ENCODE measurements around the gene COL25A1. TPM values are rescaled to one million over a fixed set of nuclear protein-coding genes. Genes with fewer than 3 reads are reported as not detected.

The COL25A1 gene
- total and polyA plus RNA-seq, 4 donors, result 0.61 to 4.4 (median 2.1) TPM

GRCh38 chr4:109235683-109236082, 66.8 kb downstream of the COL25A1 start:
- 84% methylated on average over 1 of the region's 1 CpG for WGBS
- Histone ChIP-seq H3K4me3 (ENCODE audit: low read depth in 1 of 3, low read length in 3 of 3) (no peak overlapping the region), H3K27me3 (ENCODE audit: control insufficient read depth in 4 of 4, insufficient read depth in 4 of 4, low read length in 3 of 4) (no peaks in the 10 kb centered on the region), H3K36me3 (ENCODE audit: control insufficient read depth in 4 of 4, insufficient read depth in 3 of 4, low read depth in 1 of 4, low read length in 3 of 4) (no peaks in the 10 kb centered on the region), H3K4me1 (ENCODE audit: control insufficient read depth in 4 of 4, insufficient read depth in 4 of 4, low read length in 3 of 4) (no peaks in the 10 kb centered on the region), H3K27ac (ENCODE audit: low read depth in 1 of 2, low read length in 2 of 2) (no peak overlapping the region), H3K9ac (ENCODE audit: low read depth in 1 of 2, low read length in 2 of 2) (no peak overlapping the region), H3K9me3 (ENCODE audit: control insufficient read depth in 4 of 4, low read length in 3 of 4) (no peaks in the 10 kb centered on the region)
- DNase-seq (ENCODE audit: low spot score), result no peak
- no peak for TF ChIP-seq ZBTB33 (IDR thresholded peaks at IDR 0.05)
- no peak for TF ChIP-seq GABPA (IDR thresholded peaks at IDR 0.05 in 1 of 2, conservative IDR thresholded peaks at IDR 0.05 in 1 of 2)
- TF ChIP-seq SP1 (IDR thresholded peaks at IDR 0.05), result no peak
- no peak for TF ChIP-seq CTCF (IDR thresholded peaks at IDR 0.05; ENCODE audit: low read depth, low read length, missing input control)
- TF ChIP-seq, protein P1, sequence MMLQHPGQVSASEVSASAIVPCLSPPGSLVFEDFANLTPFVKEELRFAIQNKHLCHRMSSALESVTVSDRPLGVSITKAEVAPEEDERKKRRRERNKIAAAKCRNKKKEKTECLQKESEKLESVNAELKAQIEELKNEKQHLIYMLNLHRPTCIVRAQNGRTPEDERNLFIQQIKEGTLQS (IDR thresholded peaks at IDR 0.05), result no peak
- TF ChIP-seq EGR1 (IDR thresholded peaks at IDR 0.05; ENCODE audit: low read depth in 2 of 2), result no peak
- no peak for TF ChIP-seq FOXA2 (IDR thresholded peaks at IDR 0.05)
- no peak for TF ChIP-seq RXRA (IDR thresholded peaks at IDR 0.05)
- no peak for TF ChIP-seq FOXA1 (IDR thresholded peaks at IDR 0.05)
- TF ChIP-seq JUND (IDR thresholded peaks at IDR 0.05), result no peak
- no peak for TF ChIP-seq HNF4A (conservative IDR thresholded peaks at IDR 0.05)
- no peak for TF ChIP-seq REST (IDR thresholded peaks at IDR 0.05)
- TF ChIP-seq NR2F2 (IDR thresholded peaks at IDR 0.05), result no peak
- TF ChIP-seq RAD21 (IDR thresholded peaks at IDR 0.05), result no peak
- TF ChIP-seq, protein P2, sequence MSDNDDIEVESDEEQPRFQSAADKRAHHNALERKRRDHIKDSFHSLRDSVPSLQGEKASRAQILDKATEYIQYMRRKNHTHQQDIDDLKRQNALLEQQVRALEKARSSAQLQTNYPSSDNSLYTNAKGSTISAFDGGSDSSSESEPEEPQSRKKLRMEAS (IDR thresholded peaks at IDR 0.05), result no peak
- no peak for TF ChIP-seq TAF1 (conservative IDR thresholded peaks at IDR 0.05)
- no peak for TF ChIP-seq HNF4G (IDR thresholded peaks at IDR 0.05)
- TF ChIP-seq YY1 (IDR thresholded peaks at IDR 0.05), result no peak
